ENCODE measurements around the gene MYO3B.

DNA sequence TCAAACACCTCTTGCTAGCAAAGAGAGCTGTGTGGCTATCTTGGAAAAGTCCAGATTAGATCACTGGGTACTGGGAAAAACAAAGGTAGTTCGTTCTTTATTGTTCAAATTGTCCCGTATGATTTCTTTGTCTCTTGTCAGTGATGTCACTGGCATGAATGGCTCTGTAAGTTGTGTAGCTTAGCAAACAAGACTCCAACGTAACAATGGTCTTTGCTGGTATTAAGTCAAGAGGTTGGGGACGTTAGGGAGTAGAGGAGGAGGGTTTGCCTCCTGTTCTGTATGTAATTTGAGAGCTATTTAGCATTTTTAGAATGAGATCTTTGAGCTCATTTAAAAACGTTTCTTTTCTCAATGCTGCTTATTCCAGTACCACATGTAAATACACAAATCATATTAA, 320.7 kb downstream of the MYO3B start:
- TF ChIP-seq, protein P1, sequence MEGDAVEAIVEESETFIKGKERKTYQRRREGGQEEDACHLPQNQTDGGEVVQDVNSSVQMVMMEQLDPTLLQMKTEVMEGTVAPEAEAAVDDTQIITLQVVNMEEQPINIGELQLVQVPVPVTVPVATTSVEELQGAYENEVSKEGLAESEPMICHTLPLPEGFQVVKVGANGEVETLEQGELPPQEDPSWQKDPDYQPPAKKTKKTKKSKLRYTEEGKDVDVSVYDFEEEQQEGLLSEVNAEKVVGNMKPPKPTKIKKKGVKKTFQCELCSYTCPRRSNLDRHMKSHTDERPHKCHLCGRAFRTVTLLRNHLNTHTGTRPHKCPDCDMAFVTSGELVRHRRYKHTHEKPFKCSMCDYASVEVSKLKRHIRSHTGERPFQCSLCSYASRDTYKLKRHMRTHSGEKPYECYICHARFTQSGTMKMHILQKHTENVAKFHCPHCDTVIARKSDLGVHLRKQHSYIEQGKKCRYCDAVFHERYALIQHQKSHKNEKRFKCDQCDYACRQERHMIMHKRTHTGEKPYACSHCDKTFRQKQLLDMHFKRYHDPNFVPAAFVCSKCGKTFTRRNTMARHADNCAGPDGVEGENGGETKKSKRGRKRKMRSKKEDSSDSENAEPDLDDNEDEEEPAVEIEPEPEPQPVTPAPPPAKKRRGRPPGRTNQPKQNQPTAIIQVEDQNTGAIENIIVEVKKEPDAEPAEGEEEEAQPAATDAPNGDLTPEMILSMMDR (conservative IDR thresholded peaks at IDR 0.05; ENCODE audit: low read length), result no peak
- no peak for TF ChIP-seq EZH2phosphoT487 (IDR thresholded peaks at IDR 0.05; ENCODE audit: borderline replicate concordance, low read depth, low read length)
